ENCODE data around the gene FAM229A.
A peak's percentile ranks its signal among the peaks of the same experiment; 100 is the strongest.

The FAM229A gene

DNA sequence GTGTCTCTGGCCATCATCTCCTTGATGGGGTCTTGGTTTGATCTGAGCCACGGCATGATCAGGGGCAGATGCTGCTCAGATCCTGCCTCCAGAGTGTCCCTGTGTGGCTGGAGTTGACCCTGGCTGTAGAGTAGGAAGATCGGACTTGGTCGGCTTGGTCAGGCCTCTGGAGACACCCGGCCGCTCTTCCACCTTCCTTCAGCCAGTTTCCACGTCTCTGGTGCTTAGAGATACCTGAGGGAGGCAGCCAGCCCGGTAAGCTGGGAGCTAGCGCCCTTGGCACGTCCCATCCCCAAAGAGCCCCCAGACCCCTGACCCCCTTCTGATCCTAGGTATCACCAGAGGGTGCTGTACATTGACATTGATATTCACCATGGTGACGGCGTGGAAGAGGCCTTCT, 35.1 kb downstream of the FAM229A start:
- DNase-seq: no peak

DNA sequence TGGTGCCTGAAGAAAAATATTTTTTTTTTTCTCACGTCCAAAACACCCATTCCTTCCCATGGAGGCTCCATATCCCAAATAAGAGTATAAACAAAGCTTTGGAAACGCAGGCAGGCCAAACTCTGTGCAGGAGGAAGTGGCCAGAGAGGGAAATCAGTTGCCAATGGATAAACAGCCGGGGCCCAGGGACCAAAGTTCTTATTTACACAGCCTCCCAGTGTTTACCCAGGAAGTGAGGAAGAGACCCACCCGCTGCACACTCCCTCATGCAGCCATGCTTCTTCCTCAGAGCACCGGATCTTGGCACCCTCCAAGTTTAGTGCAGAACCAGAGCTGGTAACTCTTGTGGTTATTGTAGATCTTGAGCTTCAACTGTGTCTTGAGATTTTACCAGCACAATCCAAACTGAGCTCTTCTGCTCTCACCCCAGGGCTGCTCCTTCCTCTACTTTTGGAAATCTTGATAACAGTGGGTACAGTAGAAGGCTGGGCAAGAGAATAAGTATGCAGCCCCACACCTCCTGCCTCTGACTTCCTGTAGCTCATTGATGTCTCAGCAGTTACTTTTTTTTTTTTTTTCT, 40.5 kb downstream of the FAM229A start:
- DNase-seq: peak; percentile 59

- no peak for DNase-seq
These were observed 44.0 kb downstream of the FAM229A start for GRCh38 chr1:32318127-32318869.

GRCh38 chr1:32316903-32317277, 45.4 kb downstream of the FAM229A start:
- no peak for DNase-seq

- no peak for DNase-seq
These were observed 50.4 kb downstream of the FAM229A start for GRCh38 chr1:32311709-32312393.
